DND-41 (cell line): ENCODE measurements around the gene DPH6.

Experiments used
- ATAC-seq: fragments of 200-7000 bp; cut with Tn5 transposase; 3 replicates; pipeline ENCODE4 v1.9.1; 2021; ENCODE audit warnings: low read depth; ENCODE audit not compliant: insufficient read depth
- DNase-seq: peaks from one replicate; pipeline ENCODE4 v3.0.0-alpha.2; 2020
- H2AFZ ChIP-seq: 2 replicates; pipeline ENCODE4 v1.6.0; 2012; ENCODE audit warnings: low read depth, low read length
- H3K27ac ChIP-seq: 2 replicates; pipeline ENCODE4 v1.5.1; 2012; ENCODE audit warnings: low read length, inconsistent platforms
- H3K27me3 ChIP-seq: fragments of 200-600 bp; sonication (generic); 2 replicates; pipeline ENCODE4 v1.6.0; 2012; ENCODE audit warnings: low read length, mild to moderate bottlenecking, inconsistent platforms; ENCODE audit not compliant: insufficient read depth, poor library complexity
- H3K36me3 ChIP-seq: 2 replicates; pipeline ENCODE4 v1.5.1; 2012; ENCODE audit warnings: low read length, inconsistent platforms; ENCODE audit not compliant: insufficient read depth
- H3K4me1 ChIP-seq: 2 replicates; pipeline ENCODE4 v1.5.1; 2012; ENCODE audit warnings: mild to moderate bottlenecking, low read length; ENCODE audit not compliant: insufficient read depth
- H3K4me2 ChIP-seq: 2 replicates; pipeline ENCODE4 v1.6.0; 2012; ENCODE audit warnings: mild to moderate bottlenecking, moderate library complexity, low read length, inconsistent platforms; ENCODE audit not compliant: insufficient read depth
- H3K4me3 ChIP-seq, 2 experiments: fragments of 200-600 bp in 1 of 2; shearing (Covaris generic) in 1 of 2; 2 replicates each; pipeline ENCODE4 v1.5.1; 2012 to 2016; ENCODE audit warnings: inconsistent platforms in 2 of 2, low read length in 2 of 2, mild to moderate bottlenecking in 2 of 2, low read depth in 1 of 2, moderate library complexity in 1 of 2
- H3K79me2 ChIP-seq: 2 replicates; pipeline ENCODE4 v1.6.0; 2012; ENCODE audit warnings: low read length, inconsistent platforms; ENCODE audit not compliant: insufficient read depth
- H3K9ac ChIP-seq: 2 replicates; pipeline ENCODE4 v1.6.0; 2012; ENCODE audit warnings: low read depth, mild to moderate bottlenecking, inconsistent platforms, low read length, moderate library complexity
- H3K9me3 ChIP-seq: 2 replicates; pipeline ENCODE4 v1.5.1; 2012; ENCODE audit warnings: low read length, moderate library complexity, mild to moderate bottlenecking, inconsistent platforms; ENCODE audit not compliant: insufficient read depth, severe bottlenecking
- H4K20me1 ChIP-seq: 2 replicates; pipeline ENCODE4 v1.6.0; 2012; ENCODE audit warnings: low read length; ENCODE audit not compliant: insufficient read depth
- EZH2 ChIP-seq: IDR thresholded peaks from 3 replicates; pipeline ENCODE4 v1.6.1; 2012; ENCODE audit warnings: borderline replicate concordance, low read depth, mild to moderate bottlenecking, moderate library complexity, low read length, inconsistent platforms; ENCODE audit not compliant: severe bottlenecking
- TF ChIP-seq, protein P1 (sequence below): IDR thresholded peaks from 2 replicates; pipeline ENCODE4 v1.5.1; 2012; ENCODE audit warnings: borderline replicate concordance, low read length, moderate library complexity, mild to moderate bottlenecking; ENCODE audit not compliant: poor library complexity, severe bottlenecking; ENCODE audit errors: extremely low read depth

DPH6 gene

DNA sequence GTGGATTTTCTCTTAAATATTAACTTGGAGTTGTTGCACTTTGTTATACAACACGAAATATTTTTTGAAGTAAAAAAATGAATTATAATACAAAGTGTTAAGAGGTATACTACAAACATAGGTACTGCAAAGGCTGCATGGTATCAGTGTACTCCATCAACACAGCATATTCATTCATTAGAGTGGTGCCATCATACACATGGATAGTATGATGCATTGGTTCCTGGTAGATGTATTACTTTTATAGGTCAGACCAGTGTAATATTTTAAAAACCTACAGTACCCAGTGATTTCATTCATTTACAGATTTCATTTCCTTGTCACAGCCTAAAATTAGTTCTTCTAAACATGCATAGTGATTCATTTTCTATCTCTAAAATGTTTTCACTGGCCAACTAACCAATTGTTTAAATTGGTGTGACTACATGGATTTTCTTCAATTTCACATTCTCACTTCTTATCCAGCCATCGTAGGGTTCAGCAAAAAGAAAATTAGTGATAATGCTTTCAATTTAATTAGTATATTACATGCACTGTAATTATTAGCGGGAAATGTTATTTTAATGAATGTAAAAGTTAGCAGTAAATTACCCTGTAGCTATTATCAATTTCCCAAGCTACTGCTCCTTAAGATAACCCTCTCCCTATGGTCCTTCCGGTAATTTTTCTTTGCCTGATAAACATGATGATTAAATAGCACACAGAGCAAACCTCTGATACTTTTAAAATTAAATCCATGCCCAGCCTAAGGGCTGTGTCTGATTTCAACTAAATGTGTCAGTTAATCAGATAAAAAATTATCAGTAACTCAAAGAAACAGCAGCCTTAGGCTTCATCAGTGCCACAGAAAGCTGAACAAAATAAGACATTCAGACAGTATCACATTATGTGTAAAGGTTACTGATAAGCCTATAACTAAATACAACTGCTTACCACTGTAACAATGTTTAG is 68.4 kb downstream of the DPH6 start:
- no peak overlapping the region for H3K9ac ChIP-seq
- no peaks in the 10 kb centered on the region for H3K9me3 ChIP-seq
- TF ChIP-seq EZH2: no peak
- TF ChIP-seq, protein P1, sequence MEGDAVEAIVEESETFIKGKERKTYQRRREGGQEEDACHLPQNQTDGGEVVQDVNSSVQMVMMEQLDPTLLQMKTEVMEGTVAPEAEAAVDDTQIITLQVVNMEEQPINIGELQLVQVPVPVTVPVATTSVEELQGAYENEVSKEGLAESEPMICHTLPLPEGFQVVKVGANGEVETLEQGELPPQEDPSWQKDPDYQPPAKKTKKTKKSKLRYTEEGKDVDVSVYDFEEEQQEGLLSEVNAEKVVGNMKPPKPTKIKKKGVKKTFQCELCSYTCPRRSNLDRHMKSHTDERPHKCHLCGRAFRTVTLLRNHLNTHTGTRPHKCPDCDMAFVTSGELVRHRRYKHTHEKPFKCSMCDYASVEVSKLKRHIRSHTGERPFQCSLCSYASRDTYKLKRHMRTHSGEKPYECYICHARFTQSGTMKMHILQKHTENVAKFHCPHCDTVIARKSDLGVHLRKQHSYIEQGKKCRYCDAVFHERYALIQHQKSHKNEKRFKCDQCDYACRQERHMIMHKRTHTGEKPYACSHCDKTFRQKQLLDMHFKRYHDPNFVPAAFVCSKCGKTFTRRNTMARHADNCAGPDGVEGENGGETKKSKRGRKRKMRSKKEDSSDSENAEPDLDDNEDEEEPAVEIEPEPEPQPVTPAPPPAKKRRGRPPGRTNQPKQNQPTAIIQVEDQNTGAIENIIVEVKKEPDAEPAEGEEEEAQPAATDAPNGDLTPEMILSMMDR: no peak
- no peaks in the 10 kb centered on the region for H3K36me3 ChIP-seq
- ATAC-seq (no peak), DNase-seq (no peak)
- no peak overlapping the region for H3K4me2 ChIP-seq
- H3K27ac ChIP-seq: no peak overlapping the region
- H2AFZ ChIP-seq: no peak overlapping the region
- H3K79me2 ChIP-seq: no peaks in the 10 kb centered on the region
- no peaks in the 10 kb centered on the region for H4K20me1 ChIP-seq
- H3K27me3 ChIP-seq: no peaks in the 10 kb centered on the region
- no peaks in the 10 kb centered on the region for H3K4me1 ChIP-seq
- H3K4me3 ChIP-seq: no peak overlapping the region

DNA sequence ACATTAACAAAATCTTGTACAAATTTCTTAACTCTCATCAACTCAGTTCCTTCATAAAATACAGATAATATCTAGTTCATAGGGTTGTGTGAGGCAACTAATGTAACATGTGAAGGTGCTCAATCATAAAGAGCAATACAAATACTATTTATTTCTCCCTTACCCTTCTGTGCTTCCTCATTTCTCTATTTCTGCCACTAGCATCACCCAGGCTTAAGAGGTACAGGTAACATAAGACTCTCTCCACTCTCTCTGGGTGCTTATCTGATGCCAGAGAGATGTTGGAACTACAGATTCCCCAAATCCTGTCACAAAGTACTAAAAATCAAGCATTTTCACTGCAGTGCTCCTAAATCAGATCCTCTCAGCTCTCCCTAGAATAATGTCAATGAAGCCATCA is 74.9 kb downstream of the DPH6 start:
- Histone ChIP-seq H3K27me3 (no peaks in the 10 kb centered on the region), H4K20me1 (no peaks in the 10 kb centered on the region), H3K79me2 (no peaks in the 10 kb centered on the region), H3K9me3 (no peaks in the 10 kb centered on the region), H2AFZ (no peak overlapping the region), H3K36me3 (no peaks in the 10 kb centered on the region), H3K4me1 (no peaks in the 10 kb centered on the region), H3K4me2 (no peak overlapping the region), H3K4me3 (no peak overlapping the region), H3K27ac (no peak overlapping the region), H3K9ac (no peak overlapping the region)
- DNase-seq (no peak), ATAC-seq (no peak)
- TF ChIP-seq EZH2: no peak
- TF ChIP-seq, protein P1: no peak

DNA sequence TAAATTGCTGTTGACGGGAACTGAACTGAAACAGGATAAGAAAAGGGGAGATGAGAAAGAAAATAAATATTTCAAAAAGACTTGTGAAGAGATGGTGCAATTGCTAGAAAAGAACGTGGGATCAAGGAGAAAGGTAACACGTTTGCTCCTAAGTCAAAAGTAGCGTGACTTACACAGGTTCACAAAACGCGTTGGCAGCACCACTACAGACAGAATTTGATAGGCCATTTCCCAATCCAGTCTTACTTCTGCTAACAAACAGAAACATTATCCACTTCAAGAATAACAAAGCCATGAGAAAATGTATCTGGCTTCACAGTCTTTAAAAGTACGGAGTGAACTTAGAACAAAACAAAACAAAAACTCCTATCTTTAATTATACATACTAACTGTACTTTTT is 75.5 kb downstream of the DPH6 start:
- no peak for DNase-seq
- H3K79me2 ChIP-seq: no peaks in the 10 kb centered on the region
- no peaks in the 10 kb centered on the region for H4K20me1 ChIP-seq
- H3K4me3 ChIP-seq: no peak overlapping the region
- H3K27me3 ChIP-seq: no peaks in the 10 kb centered on the region
- H3K9ac ChIP-seq: no peak overlapping the region
- ATAC-seq: no peak
- H3K27ac ChIP-seq: no peak overlapping the region
- no peaks in the 10 kb centered on the region for H3K9me3 ChIP-seq
- no peaks in the 10 kb centered on the region for H3K36me3 ChIP-seq
- H3K4me2 ChIP-seq: no peak overlapping the region
- no peaks in the 10 kb centered on the region for H3K4me1 ChIP-seq
- no peak for TF ChIP-seq EZH2
- TF ChIP-seq, protein P1: no peak
- H2AFZ ChIP-seq: no peak overlapping the region
